ENCODE data around the gene TMBIM6.
"Not testable (repeated sequence)": the region's sequence is repeated elsewhere in the genome, so short reads cannot be mapped to it uniquely, and the experiment has no call there.

The TMBIM6 gene

DNA sequence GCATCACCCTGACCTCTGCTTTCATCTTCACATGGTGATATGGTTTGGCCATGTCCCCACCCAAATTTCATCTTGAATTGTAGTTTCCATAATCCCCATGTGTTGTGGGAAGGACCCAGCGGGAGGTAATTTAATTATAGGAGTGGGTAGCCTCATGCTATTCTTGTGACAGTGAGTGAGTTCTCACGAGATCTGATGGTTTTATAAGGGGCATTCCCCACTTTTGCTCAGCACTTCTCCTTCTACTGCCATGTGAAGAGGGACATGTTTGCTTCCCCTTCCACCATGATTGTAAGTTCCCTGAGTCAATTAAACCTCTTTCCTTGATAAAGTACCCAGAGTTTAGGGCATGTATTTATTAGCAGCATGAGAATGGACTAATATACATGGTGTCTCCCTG lies 38.2 kb downstream of the TMBIM6 start:
- no peak for TF ChIP-seq EZH2phosphoT487 (conservative IDR thresholded peaks at IDR 0.05; ENCODE audit: low read length)
- no peak for TF ChIP-seq CTCF (IDR thresholded peaks at IDR 0.05; ENCODE audit: insufficient read depth, low read length, poor library complexity, severe bottlenecking)
- H3K27me3 ChIP-seq (ENCODE audit: low read length) = no peaks in the 10 kb centered on the region

DNA sequence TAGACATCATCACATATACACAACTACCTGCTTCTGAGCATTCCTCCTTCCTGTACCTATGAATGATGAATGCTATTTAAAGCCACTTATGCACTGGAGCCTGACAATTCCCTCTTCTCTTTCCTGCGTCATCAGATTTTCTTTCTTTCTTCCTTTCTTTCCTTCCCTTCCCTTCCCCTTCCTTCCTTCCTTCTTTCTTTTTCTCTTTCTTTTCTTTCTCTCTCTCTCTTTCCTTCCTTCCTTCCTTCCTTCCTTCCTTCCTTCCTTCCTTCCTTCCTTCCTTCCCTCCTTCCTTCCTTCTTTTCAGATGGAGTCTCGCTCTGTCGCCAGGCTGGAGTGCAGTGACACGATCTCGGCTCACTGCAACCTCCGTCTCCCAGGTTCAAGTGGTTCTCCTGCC lies 39.6 kb downstream of the TMBIM6 start:
- H3K27me3 ChIP-seq (ENCODE audit: low read length); H3K36me3 ChIP-seq (ENCODE audit: low read length); H3F3A ChIP-seq (ENCODE audit: insufficient read depth); H3K79me2 ChIP-seq (ENCODE audit: insufficient read depth, low read length); H3K4me3 ChIP-seq (ENCODE audit: insufficient read depth, low read length, poor library complexity, severe bottlenecking); H3K27ac ChIP-seq (ENCODE audit: low read depth, low read length); H4K20me1 ChIP-seq (ENCODE audit: low read depth, low read length); H3K4me2 ChIP-seq (ENCODE audit: low read depth, low read length, poor library complexity, severe bottlenecking); H2AFZ ChIP-seq (ENCODE audit: low read depth, low read length, severe bottlenecking); H3K9ac ChIP-seq (ENCODE audit: low read length); H3K9me2 ChIP-seq (replicated peaks; ENCODE audit: insufficient read depth, low read length); H3K9me3 ChIP-seq (ENCODE audit: insufficient read depth, low read length): not testable (repeated sequence)

More for the DNA sequence above, 38.2 kb downstream of the TMBIM6 start:
- Histone ChIP-seq H3K4me2 (ENCODE audit: low read depth, low read length, poor library complexity, severe bottlenecking) (no peak overlapping the region), H3F3A (ENCODE audit: insufficient read depth) (no peaks in the 10 kb centered on the region), H3K27ac (ENCODE audit: low read depth, low read length) (no peak overlapping the region), H4K20me1 (ENCODE audit: low read depth, low read length) (no peaks in the 10 kb centered on the region), H3K9ac (ENCODE audit: low read length) (no peak overlapping the region), H3K9me2 (replicated peaks; ENCODE audit: insufficient read depth, low read length) (no peaks in the 10 kb centered on the region), H3K36me3 (ENCODE audit: low read length) (no peaks in the 10 kb centered on the region), H3K9me3 (ENCODE audit: insufficient read depth, low read length) (no peaks in the 10 kb centered on the region), H3K79me2 (ENCODE audit: insufficient read depth, low read length) (no peaks in the 10 kb centered on the region), H3K4me3 (ENCODE audit: insufficient read depth, low read length, poor library complexity, severe bottlenecking) (no peak overlapping the region), H2AFZ (ENCODE audit: low read depth, low read length, severe bottlenecking) (no peak overlapping the region)

GRCh38 chr12:49783917-49784676 lies 42.7 kb downstream of the TMBIM6 start:
- Histone ChIP-seq H3K36me3 (ENCODE audit: low read length) (no peaks in the 10 kb centered on the region), H4K20me1 (ENCODE audit: low read depth, low read length) (no peaks in the 10 kb centered on the region), H3K9ac (ENCODE audit: low read length) (no peak overlapping the region), H3K4me2 (ENCODE audit: low read depth, low read length, poor library complexity, severe bottlenecking) (no peak overlapping the region), H3F3A (ENCODE audit: insufficient read depth) (no peaks in the 10 kb centered on the region), H3K9me3 (ENCODE audit: insufficient read depth, low read length) (no peaks in the 10 kb centered on the region), H3K4me3 (ENCODE audit: insufficient read depth, low read length, poor library complexity, severe bottlenecking) (no peak overlapping the region), H3K27ac (ENCODE audit: low read depth, low read length) (no peak overlapping the region), H2AFZ (ENCODE audit: low read depth, low read length, severe bottlenecking) (no peak overlapping the region), H3K79me2 (ENCODE audit: insufficient read depth, low read length) (no peaks in the 10 kb centered on the region), H3K9me2 (replicated peaks; ENCODE audit: insufficient read depth, low read length) (no peaks in the 10 kb centered on the region), H3K27me3 (ENCODE audit: low read length) (no peaks in the 10 kb centered on the region)
- TF ChIP-seq CTCF (IDR thresholded peaks at IDR 0.05; ENCODE audit: insufficient read depth, low read length, poor library complexity, severe bottlenecking) = no peak
- TF ChIP-seq EZH2phosphoT487 (conservative IDR thresholded peaks at IDR 0.05; ENCODE audit: low read length) = no peak

DNA sequence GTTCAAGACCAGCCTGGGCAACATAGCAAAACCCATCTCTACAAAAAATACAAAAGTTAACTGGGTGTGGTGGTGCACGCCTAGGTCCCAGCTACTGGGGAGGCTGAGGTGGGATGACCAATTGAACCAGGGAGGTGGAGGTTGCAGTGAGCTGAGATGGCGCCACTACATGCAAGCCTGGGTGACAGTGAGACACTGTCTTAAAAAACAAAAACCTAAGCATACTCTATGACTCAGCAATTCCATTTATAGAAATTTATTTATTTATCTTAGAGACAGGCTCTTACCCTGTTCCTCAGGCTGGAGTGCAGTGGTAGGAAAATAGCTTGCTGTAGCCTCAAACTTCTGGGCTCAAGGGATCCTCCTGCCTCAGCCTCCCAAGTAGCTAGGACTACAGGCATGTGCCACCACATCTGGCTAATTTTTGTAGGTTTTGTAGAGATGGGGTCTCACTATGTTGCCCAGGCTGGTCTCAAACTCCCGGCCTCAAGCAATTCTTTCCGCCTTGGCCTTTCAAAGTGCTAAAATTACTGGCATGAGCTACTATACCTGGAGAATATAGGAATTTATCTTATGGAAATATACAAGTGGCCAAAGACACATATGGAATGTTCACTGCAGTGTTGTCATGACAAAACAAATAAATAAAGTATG lies 43.5 kb downstream of the TMBIM6 start:
- no peaks in the 10 kb centered on the region for H3K9me2 ChIP-seq (replicated peaks; ENCODE audit: insufficient read depth, low read length)
- H4K20me1 ChIP-seq (ENCODE audit: low read depth, low read length) = no peaks in the 10 kb centered on the region
- H3K27ac ChIP-seq (ENCODE audit: low read depth, low read length) = no peak overlapping the region
- H2AFZ ChIP-seq (ENCODE audit: low read depth, low read length, severe bottlenecking) = no peak overlapping the region
- H3K79me2 ChIP-seq (ENCODE audit: insufficient read depth, low read length) = no peaks in the 10 kb centered on the region
- H3K9ac ChIP-seq (ENCODE audit: low read length) = no peak overlapping the region
- H3K27me3 ChIP-seq (ENCODE audit: low read length) = no peaks in the 10 kb centered on the region
- no peak for TF ChIP-seq EZH2phosphoT487 (conservative IDR thresholded peaks at IDR 0.05; ENCODE audit: low read length)
- no peak for TF ChIP-seq CTCF (IDR thresholded peaks at IDR 0.05; ENCODE audit: insufficient read depth, low read length, poor library complexity, severe bottlenecking)
- no peaks in the 10 kb centered on the region for H3K9me3 ChIP-seq (ENCODE audit: insufficient read depth, low read length)
- H3F3A ChIP-seq (ENCODE audit: insufficient read depth) = no peaks in the 10 kb centered on the region
- no peak overlapping the region for H3K4me2 ChIP-seq (ENCODE audit: low read depth, low read length, poor library complexity, severe bottlenecking)
- H3K36me3 ChIP-seq (ENCODE audit: low read length) = no peaks in the 10 kb centered on the region
- no peak overlapping the region for H3K4me3 ChIP-seq (ENCODE audit: insufficient read depth, low read length, poor library complexity, severe bottlenecking)
